ENCODE results near the gene ACSL1.

- TF ChIP-seq CTCF (IDR thresholded peaks at IDR 0.05; ENCODE audit: insufficient read depth, low read length, poor library complexity, severe bottlenecking) (no peak), EZH2phosphoT487 (conservative IDR thresholded peaks at IDR 0.05; ENCODE audit: low read length) (no peak)
Measured at GRCh38 chr4:184731056-184731455, 94.7 kb downstream of the ACSL1 start.

Measured in SU-DHL-6 (cell line).